Subcutaneous abdominal adipose tissue (tissue), 5 donors: Measurements from ENCODE around the gene FXYD5.

Experiments used
- H3K27ac ChIP-seq: one replicate; pipeline ENCODE4 v1.7.0; 2013; ENCODE audit warnings: low read depth, mild to moderate bottlenecking, inconsistent platforms, low read length, moderate library complexity
- H3K27me3 ChIP-seq, 5 donors: one replicate each; pipeline ENCODE4 v1.7.0; 2013; ENCODE audit warnings: low read length in 5 of 5, inconsistent platforms in 1 of 5; ENCODE audit not compliant: control insufficient read depth in 5 of 5, insufficient read depth in 4 of 5
- H3K36me3 ChIP-seq, 5 donors: one replicate each; pipeline ENCODE4 v1.7.0; 2013; ENCODE audit warnings: low read length in 5 of 5; ENCODE audit not compliant: control insufficient read depth in 5 of 5, insufficient read depth in 5 of 5
- H3K4me1 ChIP-seq, 5 donors: one replicate each; pipeline ENCODE4 v1.7.0; 2013; ENCODE audit warnings: low read length in 5 of 5, mild to moderate bottlenecking in 3 of 5, moderate library complexity in 1 of 5; ENCODE audit not compliant: control insufficient read depth in 5 of 5, insufficient read depth in 5 of 5
- H3K4me3 ChIP-seq, 5 donors: one replicate each; pipeline ENCODE4 v1.7.0; 2013; ENCODE audit warnings: low read length in 5 of 5, low read depth in 1 of 5
- H3K9ac ChIP-seq, 5 donors: one replicate each; pipeline ENCODE4 v1.7.0; 2013; ENCODE audit warnings: low read length in 5 of 5, mild to moderate bottlenecking in 4 of 5, moderate library complexity in 3 of 5
- H3K9me3 ChIP-seq, 5 donors: one replicate each; pipeline ENCODE4 v1.7.0; 2013; ENCODE audit warnings: low read length in 5 of 5; ENCODE audit not compliant: control insufficient read depth in 5 of 5
- donor health status: healthy.
- donor health status: healthy.
- donor health status: healthy.
- donor health status: healthy.
- donor health status: healthy.

FXYD5 gene

DNA sequence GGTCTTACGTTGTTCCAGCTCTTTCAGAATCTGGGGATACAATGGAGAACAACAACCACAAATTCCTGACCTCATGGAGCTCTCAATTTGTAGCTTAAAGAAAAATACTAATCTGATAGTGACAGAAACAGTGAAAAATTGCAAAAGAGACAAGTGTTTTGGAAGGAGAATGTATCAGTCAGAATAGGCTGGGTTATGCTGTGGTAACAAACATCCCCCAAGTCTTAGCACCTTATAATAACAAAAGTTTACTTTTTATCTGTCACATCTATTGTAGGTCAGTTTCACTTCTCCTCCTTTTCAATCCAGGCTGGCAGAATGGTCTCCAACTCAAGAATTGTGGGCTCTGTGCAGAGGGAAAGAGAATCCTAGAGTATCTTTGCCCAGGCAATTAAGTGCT lies 64.5 kb downstream of the FXYD5 start:
- Histone ChIP-seq H3K4me3 (no peak overlapping the region), H3K27me3 (peaks cover 0 to 2% (median 0%) of the 10 kb centered on the region in 5 donors)

More for the DNA sequence above, 64.5 kb downstream of the FXYD5 start:
- no peaks in the 10 kb centered on the region for H3K36me3 ChIP-seq
- H3K4me1 ChIP-seq = peaks cover 0 to 25% (median 6%) of the 10 kb centered on the region in 5 donors
- H3K9ac ChIP-seq = no peak overlapping the region
- H3K27ac ChIP-seq = no peak overlapping the region
- peaks cover 4 to 27% (median 17%) of the 10 kb centered on the region in 5 donors for H3K9me3 ChIP-seq
